Neural progenitor cell (in vitro differentiated cells): ENCODE results near the gene TMEM253. TPM values are rescaled to one million over a fixed set of nuclear protein-coding genes. Genes with fewer than 3 reads are reported as not detected.

ENCODE experiments used
- DNase-seq: peaks from one replicate; pipeline ENCODE4 v3.0.0-alpha.2; 2016; ENCODE audit warnings: low spot score
- H2AFZ ChIP-seq: fragments of 200-600 bp; sonication (generic); replicated peaks from 2 replicates; pipeline ENCODE4 v1.6.1; 2016; ENCODE audit warnings: antibody characterized with exemption
- H3F3A ChIP-seq: fragments of 200-600 bp; sonication (generic); 2 replicates; pipeline ENCODE4 v1.6.1; 2016; ENCODE audit warnings: antibody characterized with exemption, low read depth
- H3K27ac ChIP-seq: fragments of 200-600 bp; sonication (generic); 2 replicates; pipeline ENCODE4 v1.5.1; 2016; ENCODE audit warnings: mild to moderate bottlenecking
- H3K27me3 ChIP-seq: fragments of 200-600 bp; sonication (generic); 2 replicates; pipeline ENCODE4 v1.6.1; 2016; ENCODE audit warnings: mild to moderate bottlenecking, moderate library complexity
- H3K36me3 ChIP-seq: fragments of 200-600 bp; sonication (generic); 2 replicates; pipeline ENCODE4 v1.5.1; 2016
- H3K4me1 ChIP-seq: fragments of 200-600 bp; sonication (generic); 2 replicates; pipeline ENCODE4 v1.6.1; 2016; ENCODE audit warnings: mixed run types
- H3K4me2 ChIP-seq: fragments of 200-600 bp; sonication (generic); 2 replicates; pipeline ENCODE4 v1.6.1; 2016
- H3K4me3 ChIP-seq: fragments of 200-600 bp; sonication (generic); 2 replicates; pipeline ENCODE4 v1.5.1; 2016
- H3K79me2 ChIP-seq: fragments of 200-600 bp; sonication (generic); 2 replicates; pipeline ENCODE4 v1.6.1; 2016; ENCODE audit warnings: low read depth
- H3K9ac ChIP-seq: fragments of 200-600 bp; sonication (generic); 2 replicates; pipeline ENCODE4 v1.6.1; 2016
- H3K9me3 ChIP-seq: fragments of 200-600 bp; sonication (generic); 2 replicates; pipeline ENCODE4 v1.5.1; 2016; ENCODE audit warnings: low read depth
- H4K20me1 ChIP-seq: fragments of 200-600 bp; sonication (generic); 2 replicates; pipeline ENCODE4 v1.6.1; 2016; ENCODE audit warnings: low read depth
- H3K27ac Mint-ChIP-seq: 3 replicates; pipeline ENCODE4 v1.8.0; 2021; ENCODE audit warnings: mixed read lengths
- H3K27me3 Mint-ChIP-seq: 2 replicates; pipeline ENCODE4 v1.8.0; 2022; ENCODE audit warnings: low read depth, mild to moderate bottlenecking, inconsistent platforms, moderate library complexity, mixed read lengths; ENCODE audit not compliant: insufficient read depth
- H3K36me3 Mint-ChIP-seq: 3 replicates; pipeline ENCODE4 v1.8.0; 2021; ENCODE audit warnings: mixed read lengths
- H3K4me1 Mint-ChIP-seq: 3 replicates; pipeline ENCODE4 v1.8.0; 2021; ENCODE audit warnings: mixed read lengths
- H3K4me3 Mint-ChIP-seq: 3 replicates; pipeline ENCODE4 v1.8.0; 2021; ENCODE audit warnings: mild to moderate bottlenecking, moderate library complexity, mixed read lengths
- H3K9me3 Mint-ChIP-seq: 3 replicates; pipeline ENCODE4 v1.8.0; 2020; ENCODE audit warnings: mixed read lengths
- CTCF ChIP-seq: fragments of 200-600 bp; sonication (generic); IDR thresholded peaks from 2 replicates; pipeline ENCODE4 v1.5.1; 2017; ENCODE audit warnings: antibody characterized with exemption, mild to moderate bottlenecking
- EZH2 ChIP-seq: fragments of 200-600 bp; sonication (generic); IDR thresholded peaks from 2 replicates; pipeline ENCODE4 v1.6.1; 2017; ENCODE audit warnings: antibody characterized with exemption, mild to moderate bottlenecking, moderate library complexity
- EZH2phosphoT487 ChIP-seq: fragments of 200-600 bp; sonication (generic); IDR thresholded peaks from 2 replicates; pipeline ENCODE4 v1.6.1; 2017; ENCODE audit warnings: antibody characterized with exemption
- total RNA-seq: library from RNA; depleted of rRNA; stranded (reverse); fragments of >200 nt; gene quantifications from 2 replicates; pipeline ENCODE4 v1.2.3, GENCODE V29; 2015; ENCODE audit warnings: low replicate concordance

Gene TMEM253
- total RNA-seq, 1 donor from 2014 or later = 0.22 TPM

GRCh38 chr14:21106176-21106497 lies 5.3 kb downstream of the TMEM253 start:
- Histone ChIP-seq H2AFZ (peak overlapping the region; percentile 77), H3K9me3 (no peaks in the 10 kb centered on the region), H3F3A (peaks cover 34% of the 10 kb centered on the region), H3K4me3 (no peak overlapping the region), H4K20me1 (no peaks in the 10 kb centered on the region), H3K27ac (no peak overlapping the region), H3K4me2 (peak overlapping the region; percentile 3), H3K4me1 (peaks cover 28% of the 10 kb centered on the region), H3K36me3 (no peaks in the 10 kb centered on the region), H3K79me2 (peaks cover 16% of the 10 kb centered on the region), H3K9ac (no peak overlapping the region), H3K27me3 (no peaks in the 10 kb centered on the region)
- H3K4me1 Mint-ChIP-seq = peaks cover 59% of the 10 kb centered on the region
- H3K9me3 Mint-ChIP-seq = no peaks in the 10 kb centered on the region
- no peaks in the 10 kb centered on the region for H3K36me3 Mint-ChIP-seq
- peak overlapping the region; percentile 72 for H3K4me3 Mint-ChIP-seq
- DNase-seq = no peak
- H3K27ac Mint-ChIP-seq = peak overlapping the region; percentile 87
- peaks cover 5% of the 10 kb centered on the region for H3K27me3 Mint-ChIP-seq
- TF ChIP-seq EZH2 (no peak), CTCF (no peak), EZH2phosphoT487 (no peak)

GRCh38 chr14:21106498-21107282 lies 5.8 kb downstream of the TMEM253 start:
- Histone ChIP-seq H2AFZ (peak overlapping the region; percentile 77), H3K79me2 (peaks cover 10% of the 10 kb centered on the region), H3K9me3 (no peaks in the 10 kb centered on the region), H3K4me3 (no peak overlapping the region), H3F3A (peaks cover 34% of the 10 kb centered on the region), H3K36me3 (no peaks in the 10 kb centered on the region), H3K4me1 (peaks cover 28% of the 10 kb centered on the region), H3K27me3 (no peaks in the 10 kb centered on the region), H4K20me1 (no peaks in the 10 kb centered on the region), H3K9ac (no peak overlapping the region), H3K4me2 (peak overlapping the region; percentile 53), H3K27ac (no peak overlapping the region)
- DNase-seq = peak; percentile 82
- no peak for TF ChIP-seq EZH2
- TF ChIP-seq CTCF = peak; percentile 92
- Mint-ChIP-seq H3K9me3 (no peaks in the 10 kb centered on the region), H3K4me1 (peaks cover 53% of the 10 kb centered on the region), H3K27ac (peak overlapping the region; percentile 87), H3K27me3 (peaks cover 5% of the 10 kb centered on the region), H3K4me3 (peak overlapping the region; percentile 72), H3K36me3 (no peaks in the 10 kb centered on the region)

- Mint-ChIP-seq H3K36me3 (no peaks in the 10 kb centered on the region), H3K4me3 (no peak overlapping the region), H3K27ac (no peak overlapping the region), H3K9me3 (no peaks in the 10 kb centered on the region), H3K4me1 (peaks cover 48% of the 10 kb centered on the region), H3K27me3 (peaks cover 2% of the 10 kb centered on the region)
- Histone ChIP-seq H3K79me2 (peaks cover 9% of the 10 kb centered on the region), H3K27me3 (no peaks in the 10 kb centered on the region), H3K36me3 (no peaks in the 10 kb centered on the region), H3K9ac (no peak overlapping the region), H3K27ac (no peak overlapping the region), H3K4me3 (no peak overlapping the region), H4K20me1 (no peaks in the 10 kb centered on the region), H3K4me2 (no peak overlapping the region), H3K4me1 (peaks cover 24% of the 10 kb centered on the region), H3F3A (peaks cover 30% of the 10 kb centered on the region), H3K9me3 (no peaks in the 10 kb centered on the region), H2AFZ (no peak overlapping the region)
- no peak for TF ChIP-seq CTCF
- DNase-seq = no peak
Measured at GRCh38 chr14:21107283-21107800, 6.5 kb downstream of the TMEM253 start.
